T-helper 1 cell treated with Interleukin-12 subunit alpha and Interleukin-12 subunit beta and Interleukin-4 antibody, amounts not matched to agents 30 μg/mL and 1 μg/mL, for 36 hours (primary cell): ENCODE results near the gene CNDP2.
"Not testable (repeated sequence)": the region's sequence is repeated elsewhere in the genome, so short reads cannot be mapped to it uniquely, and the experiment has no call there.

Experiments used
- H3K27ac Mint-ChIP-seq: one replicate; pipeline ENCODE4 v1.8.0; 2021; ENCODE audit warnings: mild to moderate bottlenecking, mixed read lengths
- H3K27me3 Mint-ChIP-seq: one replicate; pipeline ENCODE4 v1.8.0; 2021; ENCODE audit warnings: low read depth, mixed read lengths
- H3K36me3 Mint-ChIP-seq: one replicate; pipeline ENCODE4 v1.8.0; 2021; ENCODE audit warnings: low read depth, mixed read lengths
- H3K4me1 Mint-ChIP-seq: one replicate; pipeline ENCODE4 v1.8.0; 2021; ENCODE audit warnings: low read depth, mixed read lengths
- H3K4me3 Mint-ChIP-seq: one replicate; pipeline ENCODE4 v1.8.0; 2021; ENCODE audit warnings: mild to moderate bottlenecking, moderate library complexity, mixed read lengths
- H3K9me3 Mint-ChIP-seq: one replicate; pipeline ENCODE4 v1.8.0; 2021; ENCODE audit warnings: mixed read lengths

Gene CNDP2

DNA sequence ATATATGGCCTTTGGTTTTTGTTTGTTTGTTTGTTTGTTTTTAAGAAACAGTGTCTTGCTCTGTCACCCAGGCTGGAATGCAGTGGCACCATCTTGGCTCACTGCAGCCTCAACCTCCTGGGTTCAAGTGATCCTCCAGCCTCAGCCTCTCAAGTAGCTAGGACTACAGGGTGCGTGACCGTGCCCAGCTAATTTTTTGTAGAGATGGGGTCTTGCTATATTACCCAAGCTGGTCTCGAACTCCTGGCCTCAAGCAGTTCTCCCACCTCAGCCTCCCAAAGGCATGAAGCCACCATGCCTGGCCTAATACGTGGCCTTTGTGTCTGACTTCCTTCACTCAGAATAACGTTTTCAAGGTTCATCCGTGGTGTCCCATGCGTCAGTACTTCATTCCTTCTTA lies 28.8 kb downstream of the CNDP2 start:
- H3K4me1 Mint-ChIP-seq, H3K9me3 Mint-ChIP-seq, H3K4me3 Mint-ChIP-seq, H3K27ac Mint-ChIP-seq: not testable (repeated sequence)
- peaks cover 10% of the 10 kb centered on the region for H3K27me3 Mint-ChIP-seq
- peaks cover 12% of the 10 kb centered on the region for H3K36me3 Mint-ChIP-seq

DNA sequence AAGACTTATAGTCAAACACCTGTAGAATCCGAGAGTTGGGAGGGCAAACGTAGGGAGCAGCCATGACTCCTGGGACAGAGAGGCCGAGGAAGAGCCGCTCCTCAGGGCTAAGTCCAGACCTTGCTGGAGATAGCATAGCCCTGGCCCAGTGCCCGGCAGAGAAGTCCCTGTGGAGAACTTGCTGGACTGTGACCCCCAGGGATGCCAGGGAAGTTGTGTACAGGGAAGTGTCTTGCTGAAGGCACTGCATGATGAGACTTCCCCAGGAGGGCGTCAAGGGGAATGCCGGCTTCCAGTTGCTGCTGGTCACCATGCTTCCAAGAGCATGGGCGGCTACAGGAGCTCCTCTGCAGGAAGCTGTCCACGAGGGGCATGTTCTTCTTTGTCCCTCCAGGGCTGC lies 29.6 kb downstream of the CNDP2 start:
- H3K27me3 Mint-ChIP-seq: peaks cover 10% of the 10 kb centered on the region
- H3K36me3 Mint-ChIP-seq: peaks cover 6% of the 10 kb centered on the region
- H3K27ac Mint-ChIP-seq: no peak overlapping the region
- no peaks in the 10 kb centered on the region for H3K9me3 Mint-ChIP-seq
- no peak overlapping the region for H3K4me3 Mint-ChIP-seq
- no peaks in the 10 kb centered on the region for H3K4me1 Mint-ChIP-seq

DNA sequence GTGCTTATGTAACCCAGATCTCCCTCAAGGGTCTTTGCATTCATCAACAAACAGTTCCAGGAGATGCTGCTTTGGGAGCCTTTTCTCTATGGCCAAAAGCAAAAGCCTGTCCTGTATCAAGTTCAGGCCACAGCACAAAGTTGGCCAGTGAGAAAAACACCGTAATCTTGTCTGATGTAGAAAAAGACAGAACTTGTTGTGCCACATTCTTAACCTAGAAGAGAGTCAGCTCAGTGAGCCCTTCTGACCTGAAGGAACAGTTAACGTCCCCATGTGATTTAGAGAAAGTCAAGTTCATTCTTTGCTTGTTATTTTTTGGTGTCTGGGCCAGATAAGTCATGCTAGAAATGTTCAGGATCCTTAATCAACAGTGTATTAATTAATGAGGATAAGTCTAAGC lies 30.3 kb downstream of the CNDP2 start:
- H3K4me1 Mint-ChIP-seq: no peaks in the 10 kb centered on the region
- no peaks in the 10 kb centered on the region for H3K36me3 Mint-ChIP-seq
- no peak overlapping the region for H3K4me3 Mint-ChIP-seq
- no peaks in the 10 kb centered on the region for H3K9me3 Mint-ChIP-seq
- H3K27ac Mint-ChIP-seq: no peak overlapping the region
- H3K27me3 Mint-ChIP-seq: peaks cover 10% of the 10 kb centered on the region

DNA sequence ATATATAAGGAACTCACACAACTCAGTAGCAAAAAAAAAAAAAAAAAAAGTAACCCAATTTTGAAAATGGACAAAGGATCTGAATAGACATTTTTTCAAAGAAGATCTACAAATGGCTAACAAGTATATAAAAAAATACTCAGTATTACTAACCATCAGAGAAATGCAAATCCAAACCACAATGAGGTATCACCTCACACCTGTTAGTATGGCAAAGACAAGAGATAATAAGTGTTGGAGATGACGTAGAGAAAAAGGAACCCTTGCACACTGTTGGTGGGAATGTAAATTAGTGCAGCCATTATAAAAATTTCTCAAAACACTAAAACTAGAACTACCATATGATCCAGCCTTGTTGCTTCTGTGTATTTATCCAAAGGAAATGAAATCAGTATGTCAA lies 32.3 kb downstream of the CNDP2 start:
- Mint-ChIP-seq H3K27me3 (peaks cover 13% of the 10 kb centered on the region), H3K27ac (no peak overlapping the region), H3K36me3 (no peaks in the 10 kb centered on the region), H3K4me3 (no peak overlapping the region), H3K9me3 (no peaks in the 10 kb centered on the region), H3K4me1 (no peaks in the 10 kb centered on the region)

DNA sequence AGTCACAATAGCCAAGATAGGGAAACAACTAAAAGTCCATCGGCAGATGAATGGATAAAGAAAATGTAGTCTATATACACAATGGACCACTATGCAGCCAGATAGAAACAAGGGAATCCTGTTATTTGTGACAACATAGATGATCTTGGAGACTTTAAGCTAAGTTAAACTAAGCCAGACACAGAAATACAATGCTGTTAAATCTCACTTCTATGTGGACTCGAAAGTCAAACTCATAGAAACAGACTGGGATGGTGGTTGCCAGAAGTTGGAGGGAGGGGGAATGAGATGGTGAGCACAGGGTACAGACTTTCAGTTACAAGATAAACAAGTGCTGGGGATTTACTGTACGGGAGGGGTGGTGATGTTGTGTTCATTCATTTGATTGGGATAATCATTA lies 32.8 kb downstream of the CNDP2 start:
- Mint-ChIP-seq H3K27me3 (peaks cover 13% of the 10 kb centered on the region), H3K4me3 (no peak overlapping the region), H3K4me1 (no peaks in the 10 kb centered on the region), H3K9me3 (no peaks in the 10 kb centered on the region), H3K27ac (no peak overlapping the region), H3K36me3 (no peaks in the 10 kb centered on the region)

DNA sequence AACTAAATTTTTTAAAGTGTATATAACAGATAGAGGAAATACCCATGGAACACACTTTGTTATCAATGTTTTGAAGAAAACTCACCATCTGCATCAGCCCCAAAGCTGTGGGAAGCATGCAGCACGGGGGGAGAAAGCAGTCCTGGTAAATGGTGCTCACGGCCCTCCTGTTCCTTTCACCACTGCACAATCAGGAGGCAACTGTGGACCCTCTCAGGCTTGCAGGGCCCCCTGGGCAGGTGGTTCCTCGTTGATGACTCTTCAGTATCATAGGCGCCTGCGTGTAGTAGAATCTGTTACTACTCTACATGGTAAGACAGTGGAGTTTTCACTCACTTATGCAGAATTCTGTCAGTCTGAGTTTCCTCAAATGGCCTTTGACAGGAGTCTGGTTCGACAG lies 33.2 kb downstream of the CNDP2 start:
- peaks cover 13% of the 10 kb centered on the region for H3K27me3 Mint-ChIP-seq
- no peak overlapping the region for H3K4me3 Mint-ChIP-seq
- H3K27ac Mint-ChIP-seq: no peak overlapping the region
- no peaks in the 10 kb centered on the region for H3K36me3 Mint-ChIP-seq
- no peaks in the 10 kb centered on the region for H3K4me1 Mint-ChIP-seq
- H3K9me3 Mint-ChIP-seq: no peaks in the 10 kb centered on the region

DNA sequence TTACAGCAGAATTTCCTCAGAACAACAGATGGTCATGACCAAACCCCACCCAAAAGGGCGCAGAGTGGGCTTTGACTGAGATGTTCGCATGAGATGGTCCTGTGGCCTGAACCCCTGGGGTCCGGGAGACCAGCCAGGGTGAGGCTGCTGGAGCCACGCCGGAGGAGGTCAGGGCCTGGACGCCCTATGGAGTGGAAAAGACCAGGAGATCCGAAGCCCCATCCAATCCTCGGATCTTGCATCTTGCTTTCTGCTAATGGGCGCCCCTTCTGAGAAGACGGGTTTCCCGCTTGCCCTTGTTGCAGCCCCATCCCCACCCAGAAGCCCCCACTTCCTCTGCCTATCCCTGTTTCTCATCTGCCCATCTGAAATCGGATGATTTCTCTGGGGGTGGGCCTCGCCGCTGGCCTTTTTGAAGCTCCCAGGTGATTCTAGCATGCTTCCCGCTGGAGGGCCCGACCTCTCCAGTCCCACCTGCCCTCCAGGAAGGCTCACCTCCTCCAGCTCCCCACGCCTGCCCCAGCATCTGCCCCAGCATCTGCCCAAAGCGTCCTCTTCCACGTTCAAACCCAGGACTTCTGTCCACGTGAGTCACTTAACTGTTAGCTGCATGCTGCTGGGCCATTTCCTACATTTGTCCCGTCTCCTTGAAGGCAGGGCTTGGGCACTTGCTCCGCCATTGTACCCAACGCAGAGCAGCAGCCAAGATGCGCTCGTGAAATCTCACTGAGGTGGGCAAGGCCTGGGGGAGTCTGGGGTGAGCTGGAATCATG lies 33.8 kb downstream of the CNDP2 start:
- Mint-ChIP-seq H3K27me3 (peaks cover 13% of the 10 kb centered on the region), H3K4me3 (no peak overlapping the region)

DNA sequence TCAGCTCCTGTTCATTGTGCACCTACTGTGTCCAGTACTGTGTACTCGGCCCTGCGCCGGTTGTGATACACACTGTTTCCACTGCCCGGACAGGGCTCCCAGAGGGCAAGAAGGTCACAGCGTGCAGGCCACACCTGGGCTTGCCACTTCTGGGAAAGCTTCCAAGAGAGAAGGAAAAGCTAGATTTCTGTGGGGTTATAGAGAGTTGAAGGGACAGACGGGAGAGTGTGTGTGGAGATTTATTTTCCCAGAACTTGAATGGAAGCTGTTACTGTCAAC lies 34.4 kb downstream of the CNDP2 start:
- Mint-ChIP-seq H3K9me3 (no peaks in the 10 kb centered on the region), H3K36me3 (no peaks in the 10 kb centered on the region), H3K27ac (no peak overlapping the region), H3K4me3 (no peak overlapping the region), H3K4me1 (no peaks in the 10 kb centered on the region), H3K27me3 (peaks cover 13% of the 10 kb centered on the region)

More for the DNA sequence above, 33.8 kb downstream of the CNDP2 start:
- Mint-ChIP-seq H3K9me3 (no peaks in the 10 kb centered on the region), H3K36me3 (no peaks in the 10 kb centered on the region), H3K27ac (no peak overlapping the region), H3K4me1 (no peaks in the 10 kb centered on the region)

DNA sequence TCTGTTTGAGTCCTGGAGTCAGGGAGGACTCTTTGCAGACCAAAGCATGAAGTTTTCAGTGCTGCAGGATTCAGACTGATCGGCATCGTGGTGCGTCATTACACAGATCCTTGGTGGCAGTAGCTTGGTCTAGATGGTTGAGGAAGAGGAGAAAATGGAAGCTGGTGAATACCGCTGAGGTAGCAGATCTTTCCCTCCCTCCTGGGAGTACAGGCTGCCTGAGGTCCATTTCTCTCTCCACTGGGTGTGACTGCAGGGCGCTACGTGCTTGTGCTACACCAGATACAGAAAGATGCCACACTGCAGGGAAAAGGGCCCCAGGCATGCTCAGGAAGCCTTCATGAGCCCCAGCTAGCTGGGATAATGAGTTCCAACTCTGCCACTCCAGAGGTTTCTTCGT lies 34.9 kb downstream of the CNDP2 start:
- Mint-ChIP-seq H3K4me3 (no peak overlapping the region), H3K27ac (no peak overlapping the region), H3K4me1 (no peaks in the 10 kb centered on the region), H3K36me3 (no peaks in the 10 kb centered on the region), H3K27me3 (peaks cover 13% of the 10 kb centered on the region), H3K9me3 (no peaks in the 10 kb centered on the region)

DNA sequence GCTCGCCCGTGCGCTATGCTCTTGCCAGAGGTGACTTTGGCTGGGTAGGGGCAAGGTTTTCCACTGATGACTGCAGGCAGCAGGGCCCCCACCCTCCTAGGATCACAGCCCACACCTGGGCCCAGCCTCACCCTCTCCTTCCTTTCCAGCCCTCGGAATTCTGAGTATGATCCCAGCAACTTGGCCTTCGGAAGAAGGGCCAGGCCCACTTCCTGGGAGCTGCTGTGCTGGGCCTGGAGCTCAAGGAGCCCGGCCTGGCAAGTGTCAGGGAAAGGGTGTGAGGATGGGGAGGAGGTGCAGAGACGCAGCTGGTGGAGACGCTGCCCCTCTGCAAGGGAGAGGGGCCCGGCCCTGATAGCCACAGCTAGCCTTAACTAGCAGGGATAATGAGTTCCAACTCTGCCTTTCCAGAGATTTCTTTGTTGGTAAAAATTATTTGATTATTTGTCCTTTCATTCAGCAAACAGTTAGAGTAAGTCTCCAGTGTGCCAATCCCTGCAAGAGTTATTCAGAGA lies 36.4 kb downstream of the CNDP2 start:
- Mint-ChIP-seq H3K9me3 (no peaks in the 10 kb centered on the region), H3K36me3 (no peaks in the 10 kb centered on the region), H3K27ac (no peak overlapping the region), H3K27me3 (peaks cover 6% of the 10 kb centered on the region), H3K4me1 (no peaks in the 10 kb centered on the region), H3K4me3 (no peak overlapping the region)

DNA sequence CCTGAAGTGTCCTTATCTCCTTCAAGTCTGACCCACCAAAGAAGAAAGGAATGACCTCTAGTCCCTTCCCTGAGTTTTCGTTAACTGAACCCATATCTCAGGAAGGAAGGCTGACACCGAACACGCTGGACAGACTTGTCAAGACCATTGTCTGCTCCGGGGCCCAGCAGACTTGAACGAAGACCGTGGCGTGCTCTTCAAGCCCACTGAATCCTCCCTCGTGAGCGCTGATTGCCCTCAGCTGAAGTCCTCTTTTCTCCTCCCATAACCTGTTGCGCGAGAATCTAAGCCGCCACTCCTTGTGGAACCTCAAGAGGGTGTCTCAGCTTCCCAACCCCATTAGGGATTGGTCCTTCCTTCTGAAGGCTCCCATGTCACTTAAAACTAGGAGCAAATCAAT lies 37.5 kb downstream of the CNDP2 start:
- no peaks in the 10 kb centered on the region for H3K9me3 Mint-ChIP-seq
- no peaks in the 10 kb centered on the region for H3K4me1 Mint-ChIP-seq
- no peak overlapping the region for H3K4me3 Mint-ChIP-seq
- H3K27ac Mint-ChIP-seq: no peak overlapping the region
- H3K36me3 Mint-ChIP-seq: no peaks in the 10 kb centered on the region
- H3K27me3 Mint-ChIP-seq: peaks cover 3% of the 10 kb centered on the region

DNA sequence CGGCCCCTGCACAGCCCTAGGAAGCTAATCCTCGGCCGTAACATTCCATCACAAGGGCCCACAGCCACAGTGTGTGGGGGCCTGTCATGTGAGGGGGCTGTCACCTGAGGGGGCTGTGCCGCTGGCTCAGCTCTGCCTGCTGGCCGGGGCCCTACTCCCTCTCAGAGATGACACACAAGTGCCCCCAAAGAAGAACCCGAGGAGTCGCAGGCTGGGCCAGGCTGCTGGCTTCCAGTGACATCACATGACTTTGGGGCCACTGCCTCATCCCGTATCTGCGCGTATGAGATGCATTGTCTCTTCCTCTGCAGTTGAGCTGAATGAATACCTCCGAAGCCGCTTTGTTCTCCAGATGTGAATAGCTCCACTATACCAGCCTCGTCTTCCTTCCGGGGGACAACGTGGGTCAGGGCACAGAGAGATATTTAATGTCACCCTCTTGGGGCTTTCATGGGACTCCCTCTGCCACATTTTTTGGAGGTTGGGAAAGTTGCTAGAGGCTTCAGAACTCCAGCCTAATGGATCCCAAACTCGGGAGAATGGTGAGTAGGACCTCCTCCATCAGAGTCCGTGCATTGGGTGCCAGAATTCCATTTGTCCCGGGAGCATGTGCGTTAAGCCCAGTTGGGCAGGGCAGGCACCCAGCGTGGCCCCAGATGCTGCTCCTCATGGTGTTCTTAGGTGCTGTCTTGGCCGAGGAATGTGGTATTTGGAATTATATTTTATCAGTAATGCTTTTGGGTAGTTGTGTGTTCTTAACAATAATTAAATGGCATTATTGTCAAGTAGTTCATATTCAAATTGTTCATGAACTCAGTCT lies 38.2 kb downstream of the CNDP2 start, which contains the start of gene CNDP1:
Gene CNDP1 (plus strand): TSS at position 351 of the 820 bp plus-strand sequence. CDS start 168 bp downstream, at position 519.
- Mint-ChIP-seq H3K27me3 (peaks cover 3% of the 10 kb centered on the region), H3K9me3 (no peaks in the 10 kb centered on the region), H3K4me3 (no peak within 1 kb of the TSS), H3K4me1 (no peaks in the 10 kb centered on the region), H3K36me3 (no peaks in the 10 kb centered on the region), H3K27ac (no peak within 1 kb of the TSS)

DNA sequence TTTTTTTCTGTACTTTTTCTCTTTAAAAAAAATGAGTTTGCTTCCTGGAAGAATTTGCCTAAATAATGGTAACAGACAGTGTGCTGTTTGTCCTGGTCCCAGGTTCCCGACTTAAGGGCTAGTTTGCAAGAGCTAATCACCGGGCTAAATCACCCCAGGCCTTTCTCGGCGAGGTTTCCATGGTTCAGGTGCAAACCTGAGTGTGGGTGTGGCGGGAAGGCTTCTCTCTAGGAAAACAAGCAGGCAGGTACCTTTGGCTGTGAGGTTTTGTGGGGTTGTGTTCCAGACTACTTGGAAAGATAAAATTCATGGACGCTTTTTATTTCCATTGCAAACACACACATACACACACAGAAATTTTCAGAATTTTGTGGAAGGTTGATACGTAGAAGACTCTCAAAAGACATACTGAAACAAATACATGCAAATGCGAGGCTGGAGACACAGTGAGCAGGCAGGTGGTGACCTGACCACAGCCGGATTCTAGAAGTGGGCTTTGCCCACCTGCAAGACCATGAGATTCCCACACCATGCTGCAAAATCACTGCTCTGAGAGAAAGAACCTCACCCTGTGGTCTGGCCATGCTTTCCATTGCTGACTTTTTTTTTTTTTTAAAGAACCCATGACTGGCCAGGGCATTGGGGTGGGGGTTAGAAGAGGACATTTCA lies 39.0 kb downstream of the CNDP2 start:
- Mint-ChIP-seq H3K27ac (no peak overlapping the region), H3K4me1 (no peaks in the 10 kb centered on the region), H3K36me3 (no peaks in the 10 kb centered on the region), H3K4me3 (no peak overlapping the region), H3K9me3 (no peaks in the 10 kb centered on the region), H3K27me3 (peaks cover 3% of the 10 kb centered on the region)

DNA sequence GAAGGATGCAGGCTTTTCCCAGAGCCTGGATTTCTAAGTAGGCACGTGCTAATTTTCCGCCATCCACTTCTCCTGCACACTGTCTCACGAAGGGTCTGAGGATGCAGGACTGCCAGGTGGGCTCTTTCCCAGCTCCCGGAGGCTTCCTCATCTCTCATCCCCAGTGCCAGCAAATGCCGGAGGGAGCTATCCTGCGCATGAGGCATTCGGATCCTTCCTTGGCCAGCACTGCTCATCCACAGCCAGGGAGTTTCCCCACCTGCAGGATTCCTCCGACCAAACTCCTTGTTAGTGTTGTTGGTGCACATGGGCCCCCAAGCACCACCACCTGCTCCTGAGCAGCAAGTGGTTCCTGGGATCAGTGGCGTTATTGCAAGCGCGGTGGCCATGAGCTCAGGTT lies 43.1 kb downstream of the CNDP2 start:
- no peaks in the 10 kb centered on the region for H3K27me3 Mint-ChIP-seq
- H3K9me3 Mint-ChIP-seq: no peaks in the 10 kb centered on the region
- no peaks in the 10 kb centered on the region for H3K4me1 Mint-ChIP-seq
- H3K36me3 Mint-ChIP-seq: no peaks in the 10 kb centered on the region
- H3K27ac Mint-ChIP-seq: no peak overlapping the region
- H3K4me3 Mint-ChIP-seq: no peak overlapping the region
